Neural cell (in vitro differentiated cells): Measurements from ENCODE around the gene ENOX1.

Source experiments
- EZH2 ChIP-seq: fragments of 200-600, 300-800 bp; shearing (Covaris generic), sonication (generic); IDR thresholded peaks from 2 replicates; pipeline ENCODE4 v1.6.1; 2014; ENCODE audit warnings: antibody characterized with exemption, low read length, borderline replicate concordance, mild to moderate bottlenecking; ENCODE audit not compliant: insufficient read depth, poor library complexity, severe bottlenecking
- MXI1 ChIP-seq: fragments of 450-650 bp; conservative IDR thresholded peaks from 2 replicates; pipeline ENCODE4 v1.6.1; 2014; ENCODE audit warnings: antibody characterized with exemption, mild to moderate bottlenecking; ENCODE audit not compliant: poor library complexity, severe bottlenecking
- POLR2AphosphoS5 ChIP-seq: IDR thresholded peaks from 2 replicates; pipeline ENCODE4 v1.6.1; 2012
- RAD21 ChIP-seq: fragments of 450-650 bp; conservative IDR thresholded peaks from 2 replicates; pipeline ENCODE4 v1.6.1; 2014; ENCODE audit warnings: antibody characterized with exemption, mild to moderate bottlenecking, moderate library complexity
- REST ChIP-seq: IDR thresholded peaks from 2 replicates; pipeline ENCODE4 v1.6.1; 2012; ENCODE audit warnings: borderline replicate concordance
- SMC3 ChIP-seq: fragments of 450-650 bp; conservative IDR thresholded peaks from 2 replicates; pipeline ENCODE4 v1.6.1; 2014; ENCODE audit warnings: antibody characterized with exemption, mild to moderate bottlenecking, moderate library complexity; ENCODE audit not compliant: poor library complexity
- TAF1 ChIP-seq: IDR thresholded peaks from 2 replicates; pipeline ENCODE4 v1.6.1; 2012; ENCODE audit warnings: low read depth
- TF ChIP-seq, protein P1 (sequence below): fragments of 450-650 bp; IDR thresholded peaks from 2 replicates; pipeline ENCODE4 v1.5.1; 2014; ENCODE audit warnings: antibody characterized with exemption, mild to moderate bottlenecking, moderate library complexity; ENCODE audit not compliant: poor library complexity, severe bottlenecking

DNA sequence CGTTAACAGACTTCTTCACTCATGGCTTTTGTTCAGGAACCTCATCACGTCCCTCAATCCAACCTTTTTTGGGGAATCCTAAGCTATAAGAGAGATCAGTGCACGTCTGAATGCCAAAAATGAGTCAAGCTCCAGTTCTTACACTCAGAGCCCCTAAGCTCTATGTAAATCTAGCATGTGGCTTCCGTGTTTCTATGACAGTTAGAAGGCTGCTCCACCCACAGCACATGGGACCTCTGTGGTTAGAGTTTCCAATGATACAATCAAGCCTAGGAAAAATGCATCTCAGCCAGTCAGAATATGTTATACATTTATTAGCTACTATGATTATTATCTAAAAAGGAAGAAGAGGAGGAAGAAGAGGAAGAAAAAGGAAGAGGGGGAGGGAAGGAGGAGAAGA is 135.9 kb downstream of the ENOX1 start:
- TF ChIP-seq, protein P1, sequence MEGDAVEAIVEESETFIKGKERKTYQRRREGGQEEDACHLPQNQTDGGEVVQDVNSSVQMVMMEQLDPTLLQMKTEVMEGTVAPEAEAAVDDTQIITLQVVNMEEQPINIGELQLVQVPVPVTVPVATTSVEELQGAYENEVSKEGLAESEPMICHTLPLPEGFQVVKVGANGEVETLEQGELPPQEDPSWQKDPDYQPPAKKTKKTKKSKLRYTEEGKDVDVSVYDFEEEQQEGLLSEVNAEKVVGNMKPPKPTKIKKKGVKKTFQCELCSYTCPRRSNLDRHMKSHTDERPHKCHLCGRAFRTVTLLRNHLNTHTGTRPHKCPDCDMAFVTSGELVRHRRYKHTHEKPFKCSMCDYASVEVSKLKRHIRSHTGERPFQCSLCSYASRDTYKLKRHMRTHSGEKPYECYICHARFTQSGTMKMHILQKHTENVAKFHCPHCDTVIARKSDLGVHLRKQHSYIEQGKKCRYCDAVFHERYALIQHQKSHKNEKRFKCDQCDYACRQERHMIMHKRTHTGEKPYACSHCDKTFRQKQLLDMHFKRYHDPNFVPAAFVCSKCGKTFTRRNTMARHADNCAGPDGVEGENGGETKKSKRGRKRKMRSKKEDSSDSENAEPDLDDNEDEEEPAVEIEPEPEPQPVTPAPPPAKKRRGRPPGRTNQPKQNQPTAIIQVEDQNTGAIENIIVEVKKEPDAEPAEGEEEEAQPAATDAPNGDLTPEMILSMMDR: no peak
- TF ChIP-seq EZH2 (no peak), POLR2AphosphoS5 (no peak), SMC3 (no peak), RAD21 (no peak), MXI1 (no peak), TAF1 (no peak), REST (no peak)
